HG02884 (cell line): Measurements from ENCODE around the gene GRK4.
"Not testable (repeated sequence)": the region's sequence is repeated elsewhere in the genome, so short reads cannot be mapped to it uniquely, and the experiment has no call there.

Experiments used
- ATAC-seq: cut with Tn5 transposase; IDR thresholded peaks from one replicate; pipeline ENCODE4 v1.9.1; 2021; ENCODE audit warnings: mild to moderate bottlenecking, moderate library complexity; ENCODE audit not compliant: unreplicated experiment

The GRK4 gene

GRCh38 chr4:2941138-2942036 lies 22.0 kb upstream of the GRK4 start:
- no peak for ATAC-seq

- no peak for ATAC-seq
These were observed 21.3 kb upstream of the GRK4 start for GRCh38 chr4:2942037-2942531.

GRCh38 chr4:2942532-2943363 lies 20.6 kb upstream of the GRK4 start:
- ATAC-seq, result no peak

- ATAC-seq, result no peak
These were observed 19.8 kb upstream of the GRK4 start for GRCh38 chr4:2943364-2944090.

GRCh38 chr4:2944091-2944482 lies 19.3 kb upstream of the GRK4 start:
- ATAC-seq, result no peak

- ATAC-seq, result no peak
These were observed 18.5 kb upstream of the GRK4 start for GRCh38 chr4:2944586-2945526.

GRCh38 chr4:2945619-2946604 lies 17.5 kb upstream of the GRK4 start:
- ATAC-seq, result not testable (repeated sequence)

GRCh38 chr4:2946812-2947600 lies 16.4 kb upstream of the GRK4 start:
- ATAC-seq, result no peak

GRCh38 chr4:2947926-2948325 lies 15.4 kb upstream of the GRK4 start:
- ATAC-seq, result no peak

- ATAC-seq, result no peak
These were observed 14.2 kb upstream of the GRK4 start for GRCh38 chr4:2948895-2949781.

GRCh38 chr4:2949782-2950125 lies 13.6 kb upstream of the GRK4 start:
- ATAC-seq, result no peak

- no peak for ATAC-seq
These were observed 13.0 kb upstream of the GRK4 start for GRCh38 chr4:2950221-2950989.

GRCh38 chr4:2953496-2953895 lies 9.9 kb upstream of the GRK4 start:
- no peak for ATAC-seq

- no peak for ATAC-seq
These were observed 8.8 kb upstream of the GRK4 start for GRCh38 chr4:2954358-2955185.
